HCT116 (cell line): ENCODE measurements around the gene KIAA1328. TPM values are rescaled to one million over a fixed set of nuclear protein-coding genes. Genes with fewer than 3 reads are reported as not detected.

ENCODE experiments used
- ATAC-seq: fragments of 200-7000 bp; cut with Tn5 transposase; 2 replicates; pipeline ENCODE4 v1.9.1; 2020; ENCODE audit warnings: mild to moderate bottlenecking, moderate library complexity
- BruUV-seq: library from RNA; stranded (reverse); fragments of 400-500 nt; replicated peaks from 2 replicates; lab custom pipeline; 2021; lab: Mats Ljungman, UMichigan
- CTCF ChIA-PET: fragments of 300-600 bp; sonication (Branson Sonifier 250); formaldehyde crosslinking; loops from one replicate; lab custom pipeline; 2021; ENCODE audit warnings: antibody characterized with exemption; lab: Charles Lee
- POLR2A ChIA-PET: fragments of 300-600, 350-600 bp; sonication (Branson Sonifier 250); formaldehyde crosslinking; loops from one replicate; lab custom pipeline; 2021; ENCODE audit warnings: antibody characterized with exemption; lab: Charles Lee
- RAD21 ChIA-PET, 2 experiments: fragments of 300-600 bp; sonication (Branson Sonifier 250); formaldehyde crosslinking; loops; one replicate each; lab custom pipeline; 2023; ENCODE audit warnings: low total read pairs in 2 of 2; ENCODE audit not compliant: uncharacterized antibody in 2 of 2, unreplicated experiment in 2 of 2, low non-redundant PET in 1 of 2; lab: Charles Lee
- DNase-seq: peaks from one replicate; pipeline ENCODE4 v3.0.0-alpha.2; 2010; ENCODE audit warnings: low read depth, low spot score
- H2AFZ ChIP-seq: fragments of 200-600 bp; shearing (Covaris generic), sonication (generic); 2 replicates; pipeline ENCODE4 v1.6.1; 2017; ENCODE audit warnings: low read depth, mixed run types, mixed read lengths, antibody characterized with exemption, low read length; ENCODE audit not compliant: poor library complexity, severe bottlenecking
- H3K27ac ChIP-seq: 2 replicates; pipeline ENCODE4 v1.5.1; 2012; ENCODE audit warnings: low read depth, low read length
- H3K27me3 ChIP-seq: fragments of 200-600 bp; sonication (generic); 2 replicates; pipeline ENCODE4 v1.6.1; 2016; ENCODE audit warnings: mixed run types, low read length, mixed read lengths; ENCODE audit not compliant: insufficient read depth
- H3K36me3 ChIP-seq, 2 experiments: fragments of 200-500 bp in 1 of 2; fragments of 200-600 bp in 1 of 2; sonication (Bioruptor generic) in 1 of 2; sonication (generic) in 1 of 2; 2 replicates each; pipeline versions ENCODE4 v1.5.1 to v1.6.1; 2014 to 2016; ENCODE audit warnings: low read length in 2 of 2, inconsistent platforms in 1 of 2, mixed read lengths in 1 of 2, mixed run types in 1 of 2; ENCODE audit not compliant: insufficient read depth in 2 of 2, control insufficient read depth in 1 of 2
- H3K4me1 ChIP-seq, 2 experiments: fragments of 200-600 bp in 1 of 2; sonication (generic) in 1 of 2; 2 replicates each; pipeline versions ENCODE4 v1.5.1 to v1.6.1; 2012 to 2017; ENCODE audit warnings: low read length in 2 of 2, inconsistent platforms in 1 of 2, mild to moderate bottlenecking in 1 of 2, mixed read lengths in 1 of 2, mixed run types in 1 of 2, moderate library complexity in 1 of 2; ENCODE audit not compliant: insufficient read depth in 2 of 2, control insufficient read depth in 1 of 2
- H3K4me2 ChIP-seq: fragments of 200-600 bp; sonication (generic); 2 replicates; pipeline ENCODE4 v1.6.1; 2017; ENCODE audit warnings: mixed run types, low read length, mixed read lengths
- H3K4me3 ChIP-seq, 2 experiments: fragments of 200-600 bp in 1 of 2; sonication (generic) in 1 of 2; replicated peaks in 1 of 2; 2 replicates each; pipeline ENCODE4 v1.5.1; 2011 to 2016; ENCODE audit warnings: low read length in 2 of 2, control low read depth in 1 of 2, low read depth in 1 of 2, mild to moderate bottlenecking in 1 of 2, mixed read lengths in 1 of 2, mixed run types in 1 of 2
- H3K79me2 ChIP-seq: fragments of 200-600 bp; sonication (generic); 2 replicates; pipeline ENCODE4 v1.6.1; 2017; ENCODE audit warnings: mild to moderate bottlenecking, mixed run types, low read length, moderate library complexity, mixed read lengths; ENCODE audit not compliant: insufficient read depth
- H3K9ac ChIP-seq: fragments of 200-600 bp; sonication (generic); 2 replicates; pipeline ENCODE4 v1.6.1; 2016; ENCODE audit warnings: low read length, mixed read lengths
- H3K9me2 ChIP-seq: fragments of 200-600 bp; sonication (generic), shearing (Covaris generic); 2 replicates; pipeline ENCODE4 v1.6.1; 2017; ENCODE audit warnings: mixed run types, mild to moderate bottlenecking, moderate library complexity; ENCODE audit not compliant: insufficient read depth
- H3K9me3 ChIP-seq, 2 experiments: fragments of 200-500 bp in 1 of 2; fragments of 200-600 bp in 1 of 2; sonication (Bioruptor generic) in 1 of 2; sonication (generic) in 1 of 2; 2 replicates each; pipeline ENCODE4 v1.6.1; 2014 to 2017; ENCODE audit warnings: low read length in 2 of 2, mixed read lengths in 2 of 2, inconsistent platforms in 1 of 2, low read depth in 1 of 2, mild to moderate bottlenecking in 1 of 2, mixed run types in 1 of 2, moderate library complexity in 1 of 2; ENCODE audit not compliant: control insufficient read depth in 1 of 2, insufficient read depth in 1 of 2
- H4K20me1 ChIP-seq: fragments of 200-600 bp; sonication (generic), shearing (Covaris generic); 2 replicates; pipeline ENCODE4 v1.6.1; 2017; ENCODE audit warnings: mixed run types, mild to moderate bottlenecking, moderate library complexity; ENCODE audit not compliant: insufficient read depth
- CTCF ChIP-seq, 3 experiments: fragments of 200-600 bp in 1 of 3; sonication (generic) in 1 of 3; IDR thresholded peaks in 2 of 3; conservative IDR thresholded peaks in 1 of 3; 2 replicates each; pipeline ENCODE4 v1.5.1; 2012 to 2017; ENCODE audit warnings: low read depth in 2 of 3, low read length in 2 of 3, antibody characterized with exemption in 1 of 3, borderline replicate concordance in 1 of 3, control low read depth in 1 of 3, mild to moderate bottlenecking in 1 of 3, mixed read lengths in 1 of 3, mixed run types in 1 of 3, moderate library complexity in 1 of 3; ENCODE audit not compliant: insufficient read depth in 1 of 3
- POLR2A ChIP-seq: IDR thresholded peaks from 2 replicates; pipeline ENCODE4 v1.7.0; 2011; ENCODE audit warnings: borderline replicate concordance; ENCODE audit not compliant: insufficient read depth, insufficient read length; ENCODE audit errors: extremely low read depth
- RAD21 ChIP-seq: IDR thresholded peaks from 2 replicates; pipeline ENCODE4 v1.6.1; 2012; ENCODE audit warnings: low read depth, mild to moderate bottlenecking
- REST ChIP-seq: IDR thresholded peaks from 2 replicates; pipeline ENCODE4 v1.6.1; 2012; ENCODE audit warnings: low read depth
- SIN3A ChIP-seq: IDR thresholded peaks from 2 replicates; pipeline ENCODE4 v1.6.1; 2012; ENCODE audit warnings: low read depth
- TCF7L2 ChIP-seq: IDR thresholded peaks from 2 replicates; pipeline ENCODE4 v1.7.0; 2011; ENCODE audit warnings: borderline replicate concordance, inconsistent platforms; ENCODE audit not compliant: insufficient read depth, insufficient read length; ENCODE audit errors: extremely low read depth
- ZFX ChIP-seq: fragments of 450-650 bp; IDR thresholded peaks from 2 replicates; pipeline ENCODE4 v1.6.1; 2017
- ZNF274 ChIP-seq: fragments of 200-500 bp; sonication (Bioruptor generic); IDR thresholded peaks from 2 replicates; pipeline ENCODE4 v1.6.1; 2014; ENCODE audit warnings: mild to moderate bottlenecking, low read depth, low read length, inconsistent platforms
- intact Hi-C: fragments of 100-400 bp; cut with micrococcal nuclease; formaldehyde crosslinking; loops from 2 replicates; pipeline ENCODE4 v1.10.0; 2022
- total RNA-seq: library from RNA; stranded (reverse); gene quantifications from one replicate; pipeline ENCODE4 v1.2.1, GENCODE V29; 2021; ENCODE audit not compliant: unreplicated experiment

KIAA1328 gene
- total RNA-seq, 1 experiment from 2014 or later: 5.2 TPM

- no peaks in the 10 kb centered on the region for H4K20me1 ChIP-seq
- peak overlapping the region; percentile 77 for H3K9ac ChIP-seq
- no peak for DNase-seq
- H3K36me3 ChIP-seq: no peaks in the 10 kb centered on the region
- POLR2A ChIA-PET: no interaction called here
- TF ChIP-seq TCF7L2 (no peak), SIN3A (no peak), CTCF (IDR thresholded peaks at IDR 0.05 in 2 of 3, conservative IDR thresholded peaks at IDR 0.05 in 1 of 3; ENCODE audit: borderline replicate concordance in 1 of 3, insufficient read depth in 1 of 3, low read depth in 2 of 3, low read length in 2 of 3) (peak in 1 of 3 experiments; percentile 3; a peak in 1 of 6 replicates), POLR2A (no peak), ZNF274 (no peak), ZFX (no peak), REST (no peak), RAD21 (no peak)
- TF ChIP-seq, all 23 proteins: peak for 1
- no peak overlapping the region for H2AFZ ChIP-seq
- CTCF ChIA-PET: interaction anchor here (0.6 to 0.8 kb wide), 2 partner anchors 29 to 135 kb away, joined by 3 read pairs; no protein-coding TSS in a partner anchor
- H3K9me2 ChIP-seq: no peaks in the 10 kb centered on the region
- H3K27ac ChIP-seq: peak overlapping the region; percentile 86
- no peaks in the 10 kb centered on the region for H3K9me3 ChIP-seq
- no peaks in the 10 kb centered on the region for H3K27me3 ChIP-seq
- H3K4me1 ChIP-seq: peaks cover 8 to 15% of the 10 kb centered on the region in 2 experiments; a peak in 2 of 4 replicates
- peaks cover 35% of the 10 kb centered on the region for H3K79me2 ChIP-seq
- no peak for ATAC-seq
- BruUV-seq: no TSS peak
- H3K4me2 ChIP-seq: peak overlapping the region; percentile 91
- peak overlapping the region; percentile 66 to 98 for H3K4me3 ChIP-seq
- RAD21 ChIA-PET: no interaction called here
- intact Hi-C loops: no loop called here
Observed at GRCh38 chr18:36829362-36830157, 633 bp downstream of the KIAA1328 start.
